Transverse colon (tissue), 4 donors: Measurements from ENCODE around the gene ZNF892. TPM values are rescaled to one million over a fixed set of nuclear protein-coding genes. Genes with fewer than 3 reads are reported as not detected.

Source experiments
- DNase-seq: peaks from one replicate; pipeline ENCODE4 v3.0.0-alpha.2; 2019
- H3K27ac ChIP-seq, 4 donors: fragments of 200-600 bp; sonication (generic); 2 replicates each; pipeline ENCODE4 v1.5.1; 2016 to 2018; ENCODE audit warnings: inconsistent platforms in 4 of 4
- H3K27me3 ChIP-seq: fragments of 200-600 bp; sonication (generic); 2 replicates; pipeline ENCODE4 v1.5.1; 2017; ENCODE audit warnings: inconsistent platforms
- H3K36me3 ChIP-seq, 4 donors: fragments of 200-600 bp; sonication (generic); 2 replicates each; pipeline ENCODE4 v1.5.1; 2017 to 2019; ENCODE audit warnings: inconsistent platforms in 4 of 4
- H3K4me1 ChIP-seq, 4 donors: fragments of 200-600 bp; sonication (generic); 2 replicates each; pipeline ENCODE4 v1.5.1; 2017 to 2020; ENCODE audit warnings: inconsistent platforms in 4 of 4
- H3K4me3 ChIP-seq, 4 donors: fragments of 200-600 bp; sonication (generic); 1 replicate in 1 of 4; 2 replicates in 3 of 4; pipeline versions ENCODE4 v1.5.1 to v1.6.1; 2017 to 2019; ENCODE audit warnings: inconsistent platforms in 4 of 4
- H3K9me3 ChIP-seq, 2 donors: fragments of 200-600 bp; sonication (generic); 2 replicates each; pipeline ENCODE4 v1.5.1; 2017 to 2019; ENCODE audit warnings: inconsistent platforms in 2 of 2
- EP300 ChIP-seq: sonication (generic); formaldehyde crosslinking; IDR thresholded peaks from one replicate; pipeline ENCODE4 v1.6.1; 2017; ENCODE audit warnings: antibody characterized with exemption, low read depth
- POLR2A ChIP-seq: fragments of 450-650 bp; IDR thresholded peaks from one replicate; pipeline ENCODE4 v1.6.1; 2016; ENCODE audit warnings: antibody characterized with exemption, mild to moderate bottlenecking, moderate library complexity
- POLR2AphosphoS5 ChIP-seq, 3 donors: sonication (generic); formaldehyde crosslinking; IDR thresholded peaks; one replicate each; pipeline ENCODE4 v1.6.1; 2016; ENCODE audit warnings: antibody characterized with exemption in 3 of 3
- WGBS, 2 donors: methylation state at CpG; one replicate each; pipeline ENCODE4 v1.1.5; 2018; ENCODE audit warnings: low coverage in 1 of 2; 5-methylcytosine and 5-hydroxymethylcytosine counted together
- in situ Hi-C, 4 donors: fragments of 200-750 bp; cut with MboI; loops; one replicate each; pipeline versions ENCODE4 v1.15.0 to v1.15.1; 2017; ENCODE audit warnings: low sequenced_read_pairs in 3 of 4, low pct_ligation_motif_present in 1 of 4, low pct_unique_long_range_greater_than_20kb in 1 of 4
- intact Hi-C: fragments of 100-400 bp; cut with DNase I; formaldehyde crosslinking; loops from one replicate; pipeline ENCODE4 v1.15.1; 2023; ENCODE audit warnings: low total_unique reads
- total RNA-seq, 4 donors: library from RNA; depleted of rRNA; stranded (reverse); fragments of >200 nt; gene quantifications; one replicate each; pipeline ENCODE4 v1.1.0, GENCODE V29; 2016
- TF ChIP-seq, protein P1 (sequence below), 5 experiments: fragments of 200-600 bp in 3 of 5; fragments of 450-650 bp in 2 of 5; sonication (generic) in 3 of 5; IDR thresholded peaks; 1 replicate in 2 of 5; 2 replicates in 3 of 5; pipeline ENCODE4 v1.5.1; 2016 to 2017; ENCODE audit warnings: antibody characterized with exemption in 5 of 5, inconsistent platforms in 3 of 5, mild to moderate bottlenecking in 2 of 5, moderate library complexity in 1 of 5

Gene ZNF892
- total RNA-seq, 4 donors from 2014 or later, result 3.4 to 6.8 (median 3.5) TPM; not detected in 1

GRCh38 chr2:95159690-95160449 is 47.5 kb upstream of the ZNF892 start, which contains the start of gene ZNF514:
Gene ZNF514 (minus strand): TSS chr2:95159848. CDS start chr2:95153253, 6,595 bp downstream.
- TF ChIP-seq POLR2AphosphoS5 (IDR thresholded peaks at IDR 0.05) (peak in 1 of 3 donors; percentile 30), EP300 (no peak)
- Histone ChIP-seq H3K9me3 (no peaks in the 10 kb centered on the region), H3K27me3 (no peaks in the 10 kb centered on the region), H3K4me1 (peaks cover 16 to 25% (median 20%) of the 10 kb centered on the region in 4 donors), H3K27ac (peak within 1 kb of the TSS; percentile 70 to 93 (median 86)), H3K36me3 (peaks cover 0 to 18% (median 6%) of the 10 kb centered on the region in 4 donors), H3K4me3 (peak within 1 kb of the TSS; percentile 55 to 90 (median 71))
- in situ Hi-C loops, result no loop called here
- intact Hi-C loops, result no loop called here
- DNase-seq, result peak; percentile 85
- WGBS, 2 donors, result 13% methylated on average over 31 of the region's 64 CpGs; no CpG with 5 or more reads in 1 of the 2 donors

DNA sequence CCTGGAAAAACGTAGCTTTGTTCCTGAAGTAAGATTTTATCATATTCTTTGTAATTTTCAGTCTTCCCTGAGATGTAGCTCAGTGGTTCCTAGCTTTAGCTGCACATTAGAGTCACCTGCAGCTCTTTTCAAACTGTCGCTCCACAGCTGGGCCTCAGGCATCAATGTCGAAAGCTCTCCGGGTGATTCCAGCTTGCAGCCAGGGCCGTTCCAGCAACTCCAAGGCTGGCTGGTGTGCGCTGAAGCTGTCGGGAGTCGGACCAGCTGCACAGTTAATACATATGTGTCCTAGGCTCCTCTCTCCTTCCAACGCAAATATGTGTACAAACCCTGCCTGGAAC is 42.3 kb upstream of the ZNF892 start:
- TF ChIP-seq, protein P1, sequence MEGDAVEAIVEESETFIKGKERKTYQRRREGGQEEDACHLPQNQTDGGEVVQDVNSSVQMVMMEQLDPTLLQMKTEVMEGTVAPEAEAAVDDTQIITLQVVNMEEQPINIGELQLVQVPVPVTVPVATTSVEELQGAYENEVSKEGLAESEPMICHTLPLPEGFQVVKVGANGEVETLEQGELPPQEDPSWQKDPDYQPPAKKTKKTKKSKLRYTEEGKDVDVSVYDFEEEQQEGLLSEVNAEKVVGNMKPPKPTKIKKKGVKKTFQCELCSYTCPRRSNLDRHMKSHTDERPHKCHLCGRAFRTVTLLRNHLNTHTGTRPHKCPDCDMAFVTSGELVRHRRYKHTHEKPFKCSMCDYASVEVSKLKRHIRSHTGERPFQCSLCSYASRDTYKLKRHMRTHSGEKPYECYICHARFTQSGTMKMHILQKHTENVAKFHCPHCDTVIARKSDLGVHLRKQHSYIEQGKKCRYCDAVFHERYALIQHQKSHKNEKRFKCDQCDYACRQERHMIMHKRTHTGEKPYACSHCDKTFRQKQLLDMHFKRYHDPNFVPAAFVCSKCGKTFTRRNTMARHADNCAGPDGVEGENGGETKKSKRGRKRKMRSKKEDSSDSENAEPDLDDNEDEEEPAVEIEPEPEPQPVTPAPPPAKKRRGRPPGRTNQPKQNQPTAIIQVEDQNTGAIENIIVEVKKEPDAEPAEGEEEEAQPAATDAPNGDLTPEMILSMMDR (IDR thresholded peaks at IDR 0.05), result no peak
- TF ChIP-seq POLR2A (no peak), POLR2AphosphoS5 (IDR thresholded peaks at IDR 0.05) (no peak), EP300 (no peak)
- peak overlapping the region; percentile 61 to 94 (median 68) for H3K4me3 ChIP-seq
- 0 to 4% methylated on average over 4 to 9 of the region's 9 CpGs for WGBS, 2 donors
- peaks cover 7 to 22% (median 20%) of the 10 kb centered on the region in 4 donors for H3K4me1 ChIP-seq
- intact Hi-C loops (no loop called here), in situ Hi-C loops (no loop called here)
- DNase-seq, result no peak
- no peaks in the 10 kb centered on the region for H3K27me3 ChIP-seq
- peak overlapping the region; percentile 87 to 96 (median 88) for H3K27ac ChIP-seq
- no peaks in the 10 kb centered on the region for H3K36me3 ChIP-seq
- no peaks in the 10 kb centered on the region for H3K9me3 ChIP-seq

DNA sequence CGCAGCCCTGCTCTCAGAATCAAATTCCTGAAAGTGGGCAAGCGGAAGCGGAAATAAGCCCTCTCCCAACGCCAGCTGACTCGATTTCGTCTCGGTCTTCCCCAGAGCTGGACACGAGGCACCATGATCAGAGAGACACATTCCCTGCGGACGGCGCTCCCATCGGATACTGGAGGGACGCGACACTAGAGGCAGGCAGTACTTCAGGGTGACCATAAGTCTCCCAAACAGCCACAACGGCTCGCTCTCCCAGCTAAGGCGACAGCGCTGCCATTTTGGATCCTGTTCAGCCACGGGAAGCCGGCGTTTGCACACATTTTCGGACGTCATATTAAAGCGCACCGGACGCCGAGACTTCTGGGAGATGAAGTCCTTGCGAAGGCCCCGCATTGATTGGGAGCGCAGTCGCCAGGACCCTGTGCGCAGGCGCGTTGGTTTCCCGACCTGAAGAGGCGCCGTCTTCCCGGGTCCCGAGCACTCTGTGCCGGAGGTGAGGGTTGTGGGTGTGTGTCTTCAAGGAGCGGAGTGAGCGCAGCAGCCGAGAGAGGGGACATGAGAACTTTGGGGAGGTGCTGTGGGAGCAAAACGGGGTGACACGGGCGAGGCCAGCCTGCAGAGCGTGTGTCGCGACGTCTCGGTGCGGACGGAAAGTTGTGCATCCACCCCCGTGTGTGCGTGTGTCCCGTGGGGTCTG is 41.8 kb upstream of the ZNF892 start, which contains the start of gene ZNF2:
Gene ZNF2 (plus strand): TSS at position 439 of the 694 bp plus-strand sequence. CDS start 10,418 bp downstream, outside the sequence.
- intact Hi-C loops (no loop called here), in situ Hi-C loops (no loop called here)
- Histone ChIP-seq H3K9me3 (no peaks in the 10 kb centered on the region), H3K27ac (peak within 1 kb of the TSS; percentile 87 to 96 (median 88)), H3K27me3 (no peaks in the 10 kb centered on the region), H3K36me3 (no peaks in the 10 kb centered on the region), H3K4me1 (peaks cover 7 to 19% (median 19%) of the 10 kb centered on the region in 4 donors), H3K4me3 (peak within 1 kb of the TSS; percentile 61 to 94 (median 68))
- DNase-seq, result peak; percentile 99
- WGBS, 2 donors, result 1% methylated on average over 42 of the region's 56 CpGs; no CpG with 5 or more reads in 1 of the 2 donors
- TF ChIP-seq POLR2AphosphoS5 (IDR thresholded peaks at IDR 0.05) (peak; percentile 83 to 89 (median 87)), POLR2A (peak; percentile 80), EP300 (no peak)
- TF ChIP-seq, protein P1 (IDR thresholded peaks at IDR 0.05), result no peak

- intact Hi-C loops (no loop called here), in situ Hi-C loops (no loop called here)
- Histone ChIP-seq H3K27ac (peak overlapping the region; percentile 87 to 96 (median 88)), H3K36me3 (no peaks in the 10 kb centered on the region), H3K9me3 (no peaks in the 10 kb centered on the region), H3K4me1 (peaks cover 7 to 19% (median 19%) of the 10 kb centered on the region in 4 donors), H3K4me3 (peak overlapping the region; percentile 61 to 94 (median 68)), H3K27me3 (no peaks in the 10 kb centered on the region)
- 7 to 14% methylated on average over 11 to 16 of the region's 16 CpGs for WGBS, 2 donors
- DNase-seq, result no peak
- TF ChIP-seq POLR2AphosphoS5 (IDR thresholded peaks at IDR 0.05), result no peak
- TF ChIP-seq POLR2A, result no peak
- TF ChIP-seq EP300, result no peak
- TF ChIP-seq, protein P1 (IDR thresholded peaks at IDR 0.05), result no peak
Measured at GRCh38 chr2:95166065-95166763, 41.1 kb upstream of the ZNF892 start.
